ENCODE data around the gene CABLES1.

The CABLES1 gene

GRCh38 chr18:23154823-23155500 lies 19.7 kb downstream of the CABLES1 start:
- TF ChIP-seq CTCF (IDR thresholded peaks at IDR 0.05; ENCODE audit: insufficient read depth, low read length) (no peak), SPI1 (IDR thresholded peaks at IDR 0.05; ENCODE audit: borderline replicate concordance, low read depth) (no peak), POLR2AphosphoS5 (IDR thresholded peaks at IDR 0.05; ENCODE audit: low read depth) (no peak), REST (IDR thresholded peaks at IDR 0.05; ENCODE audit: insufficient replicate concordance, low read depth) (no peak), GABPA (IDR thresholded peaks at IDR 0.05; ENCODE audit: low read depth) (no peak)
- Histone ChIP-seq H3K4me3 (replicated peaks; ENCODE audit: insufficient read depth, low read length) (no peak overlapping the region), H3K27me3 (ENCODE audit: insufficient read depth, poor library complexity, severe bottlenecking) (no peaks in the 10 kb centered on the region), H3K27ac (replicated peaks) (no peak overlapping the region)
- no peak for DNase-seq (ENCODE audit: low read depth in 1 of 2, low spot score in 1 of 2)

- no peak overlapping the region for H3K27ac ChIP-seq (replicated peaks)
- H3K27me3 ChIP-seq (ENCODE audit: insufficient read depth, poor library complexity, severe bottlenecking), result no peaks in the 10 kb centered on the region
- no peak overlapping the region for H3K4me3 ChIP-seq (replicated peaks; ENCODE audit: insufficient read depth, low read length)
- TF ChIP-seq SPI1 (IDR thresholded peaks at IDR 0.05; ENCODE audit: borderline replicate concordance, low read depth), result no peak
- no peak for TF ChIP-seq GABPA (IDR thresholded peaks at IDR 0.05; ENCODE audit: low read depth)
- no peak for TF ChIP-seq CTCF (IDR thresholded peaks at IDR 0.05; ENCODE audit: insufficient read depth, low read length)
- TF ChIP-seq POLR2AphosphoS5 (IDR thresholded peaks at IDR 0.05; ENCODE audit: low read depth), result no peak
- TF ChIP-seq REST (IDR thresholded peaks at IDR 0.05; ENCODE audit: insufficient replicate concordance, low read depth), result no peak
- DNase-seq (ENCODE audit: low read depth in 1 of 2, low spot score in 1 of 2), result no peak
Measured at GRCh38 chr18:23155537-23155936, 20.3 kb downstream of the CABLES1 start.

GRCh38 chr18:23156134-23156533 lies 20.8 kb downstream of the CABLES1 start:
- TF ChIP-seq CTCF (IDR thresholded peaks at IDR 0.05; ENCODE audit: insufficient read depth, low read length), result no peak
- no peak for TF ChIP-seq REST (IDR thresholded peaks at IDR 0.05; ENCODE audit: insufficient replicate concordance, low read depth)
- no peak for TF ChIP-seq GABPA (IDR thresholded peaks at IDR 0.05; ENCODE audit: low read depth)
- no peak for TF ChIP-seq SPI1 (IDR thresholded peaks at IDR 0.05; ENCODE audit: borderline replicate concordance, low read depth)
- no peak for TF ChIP-seq POLR2AphosphoS5 (IDR thresholded peaks at IDR 0.05; ENCODE audit: low read depth)
- H3K27ac ChIP-seq (replicated peaks), result no peak overlapping the region
- no peak overlapping the region for H3K4me3 ChIP-seq (replicated peaks; ENCODE audit: insufficient read depth, low read length)
- DNase-seq (ENCODE audit: low read depth in 1 of 2, low spot score in 1 of 2), result no peak
- no peaks in the 10 kb centered on the region for H3K27me3 ChIP-seq (ENCODE audit: insufficient read depth, poor library complexity, severe bottlenecking)

Measured in HL-60 (cell line).